Testis (tissue), 3 donors: ENCODE data around the gene KCNJ1. TPM values are rescaled to one million over a fixed set of nuclear protein-coding genes. Genes with fewer than 3 reads are reported as not detected.
A peak's percentile ranks its signal among the peaks of the same experiment; 100 is the strongest.

Experiments used
- DNase-seq: peaks from one replicate; pipeline ENCODE4 v3.0.0-alpha.2; 2019
- H3K27ac ChIP-seq, 2 donors: fragments of 200-600 bp; sonication (generic); one replicate each; pipeline ENCODE4 v1.5.1; 2019
- H3K27me3 ChIP-seq: fragments of 200-600 bp; sonication (generic); one replicate; pipeline ENCODE4 v1.5.1; 2019
- H3K36me3 ChIP-seq: fragments of 200-600 bp; sonication (generic); one replicate; pipeline ENCODE4 v1.5.1; 2017; ENCODE audit warnings: low read depth; ENCODE audit errors: missing control alignments
- H3K4me1 ChIP-seq: fragments of 200-600 bp; sonication (generic); one replicate; pipeline ENCODE4 v1.5.1; 2019
- H3K4me3 ChIP-seq, 2 donors: fragments of 200-600 bp; sonication (generic); one replicate each; pipeline ENCODE4 v1.5.1; 2017 to 2019
- H3K9me3 ChIP-seq: fragments of 200-600 bp; sonication (generic); one replicate; pipeline ENCODE4 v1.5.1; 2017
- CTCF ChIP-seq, 3 experiments: fragments of 450-650 bp in 2 of 3; fragments of 200-600 bp in 1 of 3; sonication (generic) in 1 of 3; IDR thresholded peaks; one replicate each; pipeline ENCODE4 v1.5.1; 2016 to 2019; ENCODE audit warnings: antibody characterized with exemption in 3 of 3, mild to moderate bottlenecking in 2 of 3, moderate library complexity in 1 of 3
- POLR2A ChIP-seq: fragments of 450-650 bp; IDR thresholded peaks from one replicate; pipeline ENCODE4 v1.6.1; 2017; ENCODE audit warnings: antibody characterized with exemption, mild to moderate bottlenecking, moderate library complexity
- WGBS, 2 donors: methylation state at CpG; one replicate each; pipeline ENCODE4 v1.1.5; 2018; 5-methylcytosine and 5-hydroxymethylcytosine counted together
- intact Hi-C: fragments of 100-400 bp; cut with DNase I; formaldehyde crosslinking; loops from one replicate; pipeline ENCODE4 v1.15.1; 2023; ENCODE audit warnings: low total_unique reads
- polyA plus RNA-seq: library from polyadenylated mRNA; stranded (reverse); fragments of 350-450 nt; fragmentation: Illumina TruSeq; extraction: RNeasy Lipid Tissue Mini Kit (QIAGEN cat#74804); gene quantifications from one replicate; pipeline ENCODE4 v1.2.3, GENCODE V29; 2014; ENCODE audit warnings: low read depth, low replicate concordance; ENCODE audit not compliant: insufficient read depth
- total RNA-seq, 2 donors: library from RNA; depleted of rRNA; stranded (reverse); fragments of >200 nt; gene quantifications; one replicate each; pipeline ENCODE4 v1.2.3, GENCODE V29; 2016

The KCNJ1 gene
- total and polyA plus RNA-seq, 3 donors from 2014 or later, result 0.12 to 0.24 (median 0.16) TPM

DNA sequence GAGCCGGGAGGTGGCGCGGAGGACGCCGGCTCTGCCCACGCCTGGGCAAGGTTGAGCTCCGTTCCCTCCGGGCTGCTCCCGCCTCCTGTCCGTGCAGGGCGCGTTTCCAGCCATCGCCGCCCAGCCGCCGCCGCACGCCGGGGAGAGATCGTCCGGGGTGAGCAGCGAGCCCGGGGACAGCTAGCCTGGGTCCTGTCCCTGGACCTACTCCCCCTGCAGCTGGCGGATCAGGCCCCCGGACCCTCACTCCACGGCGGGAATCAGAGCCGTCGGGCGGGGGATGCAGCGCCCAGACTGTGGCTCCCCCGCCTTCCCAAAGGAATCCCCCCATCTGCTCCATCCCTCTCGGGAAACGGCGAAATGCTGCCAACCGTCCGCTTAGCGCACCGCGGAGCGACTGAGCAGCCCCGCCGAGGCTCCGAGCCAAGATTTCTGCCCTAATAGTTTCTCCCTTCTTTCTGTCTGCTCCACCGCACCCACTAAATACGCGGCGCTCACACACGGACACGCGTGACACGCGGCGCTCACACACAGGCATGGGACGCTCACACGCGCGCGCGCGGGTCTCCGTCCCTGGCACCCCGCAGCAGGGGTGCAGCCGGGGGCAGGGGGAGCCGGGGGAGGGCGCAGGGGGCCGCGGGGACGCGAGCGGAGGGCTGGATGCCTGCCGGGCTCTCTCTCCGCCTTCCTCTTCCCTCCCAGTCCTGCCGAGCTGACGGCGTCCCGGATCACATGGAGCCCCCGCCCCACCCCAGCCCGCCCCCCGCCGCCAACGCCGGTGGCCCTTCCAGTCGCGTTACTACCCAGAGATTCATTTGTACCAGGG lies 23.7 kb upstream of the KCNJ1 start, which contains the start of gene KCNJ5:
Gene KCNJ5, plus strand, starts transcription at position 814 of the 826 bp plus-strand sequence. CDS start 19,918 bp downstream, outside the sequence.
- intact Hi-C loops, result no loop called here
- peak; percentile 27 for DNase-seq
- Histone ChIP-seq H3K9me3 (no peaks in the 10 kb centered on the region), H3K27me3 (no peaks in the 10 kb centered on the region), H3K36me3 (no peaks in the 10 kb centered on the region), H3K4me1 (peaks cover 29% of the 10 kb centered on the region), H3K4me3 (peak within 1 kb of the TSS; percentile 37 to 62), H3K27ac (no peak within 1 kb of the TSS)
- TF ChIP-seq CTCF (IDR thresholded peaks at IDR 0.05) (no peak), POLR2A (no peak)
- 1% methylated on average over 31 to 71 of the region's 85 CpGs for WGBS, 2 donors

- TF ChIP-seq CTCF (IDR thresholded peaks at IDR 0.05) (no peak), POLR2A (no peak)
- no peak overlapping the region for H3K27ac ChIP-seq
- intact Hi-C loops, result no loop called here
- no peaks in the 10 kb centered on the region for H3K27me3 ChIP-seq
- H3K4me3 ChIP-seq, result peak overlapping the region in 1 of 2 donors; percentile 62
- no peaks in the 10 kb centered on the region for H3K9me3 ChIP-seq
- H3K4me1 ChIP-seq, result peaks cover 25% of the 10 kb centered on the region
- no peak for DNase-seq
- H3K36me3 ChIP-seq, result no peaks in the 10 kb centered on the region
- WGBS, 2 donors, result 32 to 59% methylated on average over 3 to 9 of the region's 9 CpGs
Observed at GRCh38 chr11:128890216-128890542, 23.1 kb upstream of the KCNJ1 start.

GRCh38 chr11:128889657-128890213 lies 22.6 kb upstream of the KCNJ1 start:
- no peak overlapping the region for H3K4me3 ChIP-seq
- intact Hi-C loops, result no loop called here
- no peak for TF ChIP-seq CTCF (IDR thresholded peaks at IDR 0.05)
- TF ChIP-seq POLR2A, result no peak

GRCh38 chr11:128888034-128888985 lies 21.2 kb upstream of the KCNJ1 start:
- no peak for TF ChIP-seq POLR2A
- TF ChIP-seq CTCF (IDR thresholded peaks at IDR 0.05), result no peak
- Histone ChIP-seq H3K27ac (no peak overlapping the region), H3K4me3 (no peak overlapping the region), H3K36me3 (no peaks in the 10 kb centered on the region), H3K27me3 (no peaks in the 10 kb centered on the region), H3K9me3 (no peaks in the 10 kb centered on the region), H3K4me1 (peaks cover 11% of the 10 kb centered on the region)
- intact Hi-C loops, result no loop called here
- no peak for DNase-seq
- 91 to 92% methylated on average over 15 of the region's 15 CpGs for WGBS, 2 donors

More at GRCh38 chr11:128889657-128890213, 22.6 kb upstream of the KCNJ1 start:
- H3K4me1 ChIP-seq, result peaks cover 20% of the 10 kb centered on the region
- H3K9me3 ChIP-seq, result no peaks in the 10 kb centered on the region
- no peak for DNase-seq
- H3K27ac ChIP-seq, result no peak overlapping the region
- no peaks in the 10 kb centered on the region for H3K27me3 ChIP-seq
- 60 to 80% methylated on average over 8 of the region's 8 CpGs for WGBS, 2 donors
- no peaks in the 10 kb centered on the region for H3K36me3 ChIP-seq
